Measurements from ENCODE around the gene EVL. TPM values are rescaled to one million over a fixed set of nuclear protein-coding genes. Genes with fewer than 3 reads are reported as not detected.
A peak's percentile ranks its signal among the peaks of the same experiment; 100 is the strongest.

Gene EVL
- total and polyA plus RNA-seq, 3 donors from 2014 or later, result 87.4 to 96.8 (median 91.7) TPM

DNA sequence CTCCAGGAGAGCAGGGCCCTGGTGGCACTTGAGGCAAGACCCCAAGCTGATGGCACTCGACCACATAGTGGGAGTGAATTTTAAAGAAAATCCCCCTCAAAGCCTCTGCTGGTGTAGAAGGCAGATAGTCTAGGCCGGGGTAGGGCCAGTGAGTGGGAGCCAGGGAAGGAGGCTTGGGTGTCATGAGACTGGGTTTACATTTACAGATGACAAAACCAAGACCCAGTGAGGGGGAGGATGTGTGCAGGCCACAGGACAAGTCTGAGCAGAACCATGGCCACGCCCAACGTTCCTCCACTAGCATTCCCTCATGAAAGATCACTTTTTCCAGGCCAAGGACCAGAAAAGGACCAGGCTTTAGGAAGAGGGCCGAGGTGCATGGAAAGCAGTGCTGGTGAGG, 42.0 kb downstream of the EVL start:
- WGBS, 2 donors, result 93 to 95% methylated on average over 5 of the region's 5 CpGs
- DNase-seq, result no peak
- TF ChIP-seq CTCF (IDR thresholded peaks at IDR 0.05), result no peak
- TF ChIP-seq POLR2A (IDR thresholded peaks at IDR 0.05), result no peak
- no peaks in the 10 kb centered on the region for H3K27me3 ChIP-seq
- H3K27ac ChIP-seq, result no peak overlapping the region
- no peak overlapping the region for H3K4me3 ChIP-seq
- H3K9me3 ChIP-seq, result no peaks in the 10 kb centered on the region
- H3K36me3 ChIP-seq (ENCODE audit: low read depth, missing control alignments), result no peaks in the 10 kb centered on the region
- peaks cover 33% of the 10 kb centered on the region for H3K4me1 ChIP-seq
- intact Hi-C loops (cut with DNase I; ENCODE audit: low total_unique reads), result no loop called here

GRCh38 chr14:100108042-100108825, 43.0 kb downstream of the EVL start:
- Histone ChIP-seq H3K27me3 (no peaks in the 10 kb centered on the region), H3K36me3 (ENCODE audit: low read depth, missing control alignments) (no peaks in the 10 kb centered on the region), H3K4me1 (peaks cover 26% of the 10 kb centered on the region), H3K27ac (no peak overlapping the region), H3K4me3 (no peak overlapping the region), H3K9me3 (no peaks in the 10 kb centered on the region)
- DNase-seq, result peak; percentile 78
- TF ChIP-seq CTCF (IDR thresholded peaks at IDR 0.05) (peak; percentile 67 to 81 (median 70)), POLR2A (IDR thresholded peaks at IDR 0.05) (no peak)
- WGBS, 2 donors, result 45 to 50% methylated on average over 13 of the region's 13 CpGs
- intact Hi-C loops (cut with DNase I; ENCODE audit: low total_unique reads), result no loop called here

DNA sequence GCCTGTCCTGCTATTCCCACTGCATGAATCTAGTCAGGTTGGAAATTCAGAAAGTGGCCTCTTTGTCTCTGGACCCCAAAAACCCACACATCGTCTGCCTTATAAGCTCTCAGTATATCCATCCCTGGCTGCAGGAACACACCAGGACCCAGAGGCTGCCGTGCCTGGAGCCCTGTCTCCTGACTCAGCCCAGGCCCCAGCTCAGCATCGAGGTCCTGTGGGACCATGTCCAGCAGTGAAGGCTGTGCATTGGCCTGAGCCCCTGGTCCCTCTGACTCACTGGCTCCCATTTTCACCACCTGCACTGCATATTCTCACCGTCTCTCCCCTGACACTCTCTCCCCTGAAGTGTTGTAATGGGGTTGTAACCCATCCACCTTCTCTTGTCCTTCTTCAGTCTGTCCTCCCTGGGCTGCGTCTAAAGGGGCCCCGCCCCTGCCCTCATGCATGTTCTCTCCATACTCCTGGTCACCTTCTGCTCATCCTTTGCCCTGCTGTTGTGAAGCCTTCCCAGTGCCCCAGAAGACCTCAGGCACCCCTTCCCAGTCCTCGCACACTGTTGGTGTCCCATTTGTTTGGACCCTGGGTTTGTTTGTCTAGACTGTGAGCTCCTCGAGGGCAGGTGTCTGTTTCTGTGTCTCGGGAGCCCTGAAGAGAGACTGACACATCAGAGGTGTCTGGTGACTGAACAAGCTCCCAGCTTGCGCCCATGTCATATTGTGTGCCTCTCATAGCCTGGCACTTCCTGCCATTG, 43.8 kb downstream of the EVL start:
- no peak for DNase-seq
- H3K27ac ChIP-seq, result no peak overlapping the region
- intact Hi-C loops (cut with DNase I; ENCODE audit: low total_unique reads), result no loop called here

DNA sequence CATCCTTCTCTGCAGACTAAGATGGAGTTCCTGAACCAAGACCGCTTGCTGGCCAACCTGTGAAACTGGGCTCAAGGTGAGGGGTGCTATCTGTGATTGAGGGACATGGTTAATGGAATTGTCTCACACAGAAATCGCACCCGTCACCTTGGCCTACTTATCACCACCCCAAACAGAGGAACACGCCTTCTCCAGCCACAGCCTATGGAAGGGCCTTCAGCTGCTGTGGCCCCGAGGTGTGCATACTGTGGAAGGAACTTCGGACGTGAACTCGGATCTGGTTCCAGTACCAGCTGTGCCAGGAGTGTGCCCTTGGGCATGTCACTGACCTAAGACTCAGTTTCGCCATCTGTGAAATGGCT, 44.4 kb downstream of the EVL start:
- intact Hi-C loops (cut with DNase I; ENCODE audit: low total_unique reads), result no loop called here
- WGBS, 2 donors, result 94 to 100% methylated on average over 7 to 9 of the region's 9 CpGs
- TF ChIP-seq POLR2A (IDR thresholded peaks at IDR 0.05) (no peak), CTCF (IDR thresholded peaks at IDR 0.05) (no peak)
- H3K4me1 ChIP-seq, result peaks cover 12% of the 10 kb centered on the region
- no peak overlapping the region for H3K4me3 ChIP-seq
- no peak overlapping the region for H3K27ac ChIP-seq
- H3K36me3 ChIP-seq (ENCODE audit: low read depth, missing control alignments), result no peaks in the 10 kb centered on the region
- no peaks in the 10 kb centered on the region for H3K27me3 ChIP-seq
- no peaks in the 10 kb centered on the region for H3K9me3 ChIP-seq
- DNase-seq, result no peak

More for the DNA sequence above, 43.8 kb downstream of the EVL start:
- no peak for TF ChIP-seq CTCF (IDR thresholded peaks at IDR 0.05)
- TF ChIP-seq POLR2A (IDR thresholded peaks at IDR 0.05), result no peak
- no peaks in the 10 kb centered on the region for H3K27me3 ChIP-seq
- H3K36me3 ChIP-seq (ENCODE audit: low read depth, missing control alignments), result no peaks in the 10 kb centered on the region
- WGBS, 2 donors, result 83 to 89% methylated on average over 10 of the region's 10 CpGs
- no peak overlapping the region for H3K4me3 ChIP-seq
- no peaks in the 10 kb centered on the region for H3K9me3 ChIP-seq
- peaks cover 18% of the 10 kb centered on the region for H3K4me1 ChIP-seq

All from testis (tissue), 3 donors.